ENCODE measurements around the gene PCBP3. TPM values are rescaled to one million over a fixed set of nuclear protein-coding genes. Genes with fewer than 3 reads are reported as not detected.

The PCBP3 gene
- polyA plus RNA-seq, 1 experiment, result 1.6 TPM

- ChIA-PET POLR2A (no interaction called here), CTCF (no interaction called here)
- Histone ChIP-seq H3K27ac (ENCODE audit: low read depth, low read length) (no peak overlapping the region), H3K9me3 (ENCODE audit: control insufficient read depth, insufficient read depth, low read length) (peaks cover 15% of the 10 kb centered on the region), H3K4me3 (ENCODE audit: low read depth, low read length) (no peak overlapping the region), H3K27me3 (ENCODE audit: control insufficient read depth, insufficient read depth, low read length) (peaks cover 5% of the 10 kb centered on the region)
- no peak for TF ChIP-seq CTCF (IDR thresholded peaks at IDR 0.05; ENCODE audit: low read depth, low read length)
- DNase-seq (ENCODE audit: low read depth, low spot score), result no peak
Observed at GRCh38 chr21:45927032-45927431, 283.5 kb downstream of the PCBP3 start.

DNA sequence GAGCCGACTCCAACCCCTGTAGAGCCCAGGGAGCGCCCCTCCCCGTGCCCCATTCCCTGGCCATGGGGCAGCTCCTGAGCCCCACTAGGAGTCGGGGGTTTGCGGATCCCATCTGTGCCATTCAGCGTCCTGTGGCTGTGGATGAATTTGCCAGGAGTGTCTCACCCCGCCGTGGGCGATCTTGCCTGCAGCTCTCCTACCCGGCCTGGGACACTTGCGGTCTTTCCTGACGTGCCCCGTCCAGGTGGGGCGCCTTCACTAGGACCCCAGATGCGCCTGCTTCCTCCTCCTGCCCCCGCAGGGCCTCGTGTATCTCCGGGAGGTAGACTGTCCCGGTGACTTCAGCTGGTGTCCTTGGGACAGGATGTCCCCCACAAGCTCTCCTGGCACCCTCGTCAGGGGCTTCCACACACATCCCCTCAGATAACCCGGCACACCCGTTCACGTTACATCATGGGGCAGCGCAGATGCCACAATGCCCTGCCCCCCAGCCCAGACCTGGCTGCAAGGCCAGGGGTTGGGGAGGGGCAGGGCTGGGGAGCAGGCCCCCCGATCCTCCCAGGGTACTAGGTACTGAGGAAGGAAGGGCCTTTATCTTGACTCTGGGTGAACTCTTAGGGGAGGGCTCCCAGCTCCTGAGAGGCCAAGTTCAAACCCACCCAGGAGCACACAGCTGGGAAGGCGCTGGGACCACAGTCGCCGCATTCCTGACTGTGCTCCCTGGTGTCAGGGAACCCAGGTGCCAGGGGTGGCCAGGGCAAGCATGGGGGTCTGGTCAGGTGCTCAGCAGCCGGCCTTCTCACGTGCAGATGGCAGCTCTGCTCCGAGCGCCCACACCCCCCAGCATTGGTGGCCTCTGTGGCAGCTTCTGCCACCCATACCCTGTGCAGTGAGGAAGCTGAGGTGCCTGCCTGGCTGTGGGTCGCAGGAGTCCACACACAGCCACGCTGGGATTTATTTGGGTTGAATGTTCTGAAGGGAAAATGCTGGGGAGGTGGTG, 284.6 kb downstream of the PCBP3 start:
- H3K4me3 ChIP-seq (ENCODE audit: low read depth, low read length), result no peak overlapping the region
- H3K9me3 ChIP-seq (ENCODE audit: control insufficient read depth, insufficient read depth, low read length), result peaks cover 9% of the 10 kb centered on the region
- no peak for TF ChIP-seq CTCF (IDR thresholded peaks at IDR 0.05; ENCODE audit: low read depth, low read length)
- ChIA-PET POLR2A (no interaction called here), CTCF (no interaction called here)
- peaks cover 5% of the 10 kb centered on the region for H3K27me3 ChIP-seq (ENCODE audit: control insufficient read depth, insufficient read depth, low read length)
- H3K27ac ChIP-seq (ENCODE audit: low read depth, low read length), result no peak overlapping the region
- DNase-seq (ENCODE audit: low read depth, low spot score), result no peak

- POLR2A ChIA-PET, result no interaction called here
- TF ChIP-seq CTCF (IDR thresholded peaks at IDR 0.05; ENCODE audit: low read depth, low read length), result no peak
- no peak overlapping the region for H3K4me3 ChIP-seq (ENCODE audit: low read depth, low read length)
- peaks cover 7% of the 10 kb centered on the region; the same call in 1 of the 2 replicates for H3K9me3 ChIP-seq (ENCODE audit: control insufficient read depth, insufficient read depth, low read length)
- H3K27ac ChIP-seq (ENCODE audit: low read depth, low read length), result no peak overlapping the region
- peaks cover 5% of the 10 kb centered on the region for H3K27me3 ChIP-seq (ENCODE audit: control insufficient read depth, insufficient read depth, low read length)
- DNase-seq (ENCODE audit: low read depth, low spot score), result no peak
- CTCF ChIA-PET, result no interaction called here
Observed at GRCh38 chr21:45929449-45929848, 285.9 kb downstream of the PCBP3 start.

GRCh38 chr21:45930231-45930760, 286.8 kb downstream of the PCBP3 start:
- POLR2A ChIA-PET, result no interaction called here
- H3K4me3 ChIP-seq (ENCODE audit: low read depth, low read length), result no peak overlapping the region
- peaks cover 15% of the 10 kb centered on the region for H3K9me3 ChIP-seq (ENCODE audit: control insufficient read depth, insufficient read depth, low read length)
- DNase-seq (ENCODE audit: low read depth, low spot score), result no peak
- no peak for TF ChIP-seq CTCF (IDR thresholded peaks at IDR 0.05; ENCODE audit: low read depth, low read length)
- H3K27me3 ChIP-seq (ENCODE audit: control insufficient read depth, insufficient read depth, low read length), result peaks cover 5% of the 10 kb centered on the region
- CTCF ChIA-PET, result interaction anchor here (0.6 kb wide), 1 partner anchor 253 kb away, joined by 17 read pairs; no protein-coding TSS in a partner anchor
- H3K27ac ChIP-seq (ENCODE audit: low read depth, low read length), result no peak overlapping the region

- peaks cover 20% of the 10 kb centered on the region for H3K9me3 ChIP-seq (ENCODE audit: control insufficient read depth, insufficient read depth, low read length)
- DNase-seq (ENCODE audit: low read depth, low spot score), result no peak
- CTCF ChIA-PET, result no interaction called here
- POLR2A ChIA-PET, result no interaction called here
- H3K27me3 ChIP-seq (ENCODE audit: control insufficient read depth, insufficient read depth, low read length), result peaks cover 7% of the 10 kb centered on the region
- no peak overlapping the region for H3K27ac ChIP-seq (ENCODE audit: low read depth, low read length)
- H3K4me3 ChIP-seq (ENCODE audit: low read depth, low read length), result no peak overlapping the region
- TF ChIP-seq CTCF (IDR thresholded peaks at IDR 0.05; ENCODE audit: low read depth, low read length), result no peak
Observed at GRCh38 chr21:45930792-45931191, 287.3 kb downstream of the PCBP3 start.
